ENCODE data around the gene GAN.

The GAN gene

GRCh38 chr16:81385031-81385756, 70.4 kb downstream of the GAN start:
- ATAC-seq (replicated peaks) (no peak), DNase-seq (no peak)
- Mint-ChIP-seq H3K27me3 (no peaks in the 10 kb centered on the region), H3K27ac (no peak overlapping the region), H3K4me3 (no peak overlapping the region), H3K4me1 (no peaks in the 10 kb centered on the region), H3K36me3 (peaks cover 6 to 24% of the 10 kb centered on the region in 2 donors), H3K9me3 (no peaks in the 10 kb centered on the region)

GRCh38 chr16:81388357-81388756, 73.6 kb downstream of the GAN start:
- DNase-seq (no peak), ATAC-seq (replicated peaks) (no peak)
- H3K9me3 Mint-ChIP-seq, result no peaks in the 10 kb centered on the region
- H3K4me1 Mint-ChIP-seq, result no peaks in the 10 kb centered on the region
- H3K4me3 Mint-ChIP-seq, result no peak overlapping the region
- H3K36me3 Mint-ChIP-seq, result peaks cover 10 to 37% of the 10 kb centered on the region in 2 donors
- H3K27me3 Mint-ChIP-seq, result no peaks in the 10 kb centered on the region
- no peak overlapping the region for H3K27ac Mint-ChIP-seq

- ATAC-seq (replicated peaks), result no peak
- DNase-seq, result no peak
- Mint-ChIP-seq H3K36me3 (peaks cover 13 to 42% of the 10 kb centered on the region in 2 donors), H3K27me3 (no peaks in the 10 kb centered on the region), H3K27ac (no peak overlapping the region), H3K9me3 (no peaks in the 10 kb centered on the region), H3K4me3 (no peak overlapping the region), H3K4me1 (no peaks in the 10 kb centered on the region)
Measured at GRCh38 chr16:81390840-81391239, 76.1 kb downstream of the GAN start.

- Mint-ChIP-seq H3K9me3 (no peaks in the 10 kb centered on the region), H3K36me3 (peaks cover 11 to 31% of the 10 kb centered on the region in 2 donors), H3K27ac (no peak overlapping the region), H3K27me3 (no peaks in the 10 kb centered on the region), H3K4me1 (no peaks in the 10 kb centered on the region), H3K4me3 (no peak overlapping the region)
- no peak for ATAC-seq (replicated peaks)
- DNase-seq, result no peak
Measured at GRCh38 chr16:81392011-81392410, 77.2 kb downstream of the GAN start.

GRCh38 chr16:81394416-81394815, 79.7 kb downstream of the GAN start:
- no peak for DNase-seq
- no peak overlapping the region for H3K27ac Mint-ChIP-seq

GRCh38 chr16:81394966-81395655, 80.3 kb downstream of the GAN start:
- Mint-ChIP-seq H3K27me3 (no peaks in the 10 kb centered on the region), H3K4me1 (peaks cover 0 to 6% of the 10 kb centered on the region in 2 donors), H3K4me3 (no peak overlapping the region), H3K9me3 (peaks cover 0 to 1% of the 10 kb centered on the region in 2 donors), H3K36me3 (peaks cover 10 to 23% of the 10 kb centered on the region in 2 donors), H3K27ac (peak overlapping the region; percentile 2)
- no peak for DNase-seq
- ATAC-seq (replicated peaks), result no peak

More at GRCh38 chr16:81394416-81394815, 79.7 kb downstream of the GAN start:
- no peaks in the 10 kb centered on the region for H3K9me3 Mint-ChIP-seq
- H3K36me3 Mint-ChIP-seq, result peaks cover 10 to 23% of the 10 kb centered on the region in 2 donors
- H3K27me3 Mint-ChIP-seq, result no peaks in the 10 kb centered on the region
- H3K4me1 Mint-ChIP-seq, result peaks cover 0 to 6% of the 10 kb centered on the region in 2 donors
- no peak for ATAC-seq (replicated peaks)
- H3K4me3 Mint-ChIP-seq, result no peak overlapping the region

GRCh38 chr16:81397058-81397878, 82.5 kb downstream of the GAN start:
- H3K27ac Mint-ChIP-seq, result no peak overlapping the region
- no peak for DNase-seq
- H3K9me3 Mint-ChIP-seq, result peaks cover 0 to 2% of the 10 kb centered on the region in 2 donors
- H3K4me1 Mint-ChIP-seq, result peaks cover 0 to 6% of the 10 kb centered on the region in 2 donors
- peaks cover 6 to 13% of the 10 kb centered on the region in 2 donors for H3K36me3 Mint-ChIP-seq
- H3K27me3 Mint-ChIP-seq, result no peaks in the 10 kb centered on the region
- H3K4me3 Mint-ChIP-seq, result no peak overlapping the region
- ATAC-seq (replicated peaks), result no peak

GRCh38 chr16:81397879-81398520, 83.2 kb downstream of the GAN start:
- Mint-ChIP-seq H3K9me3 (peaks cover 0 to 2% of the 10 kb centered on the region in 2 donors), H3K27me3 (no peaks in the 10 kb centered on the region), H3K36me3 (peaks cover 6 to 12% of the 10 kb centered on the region in 2 donors), H3K4me1 (peaks cover 0 to 6% of the 10 kb centered on the region in 2 donors), H3K27ac (no peak overlapping the region), H3K4me3 (no peak overlapping the region)
- ATAC-seq (replicated peaks), result peak; percentile 45 to 54
- no peak for DNase-seq

- Mint-ChIP-seq H3K9me3 (peaks cover 0 to 2% of the 10 kb centered on the region in 2 donors), H3K27me3 (no peaks in the 10 kb centered on the region), H3K36me3 (peaks cover 0 to 1% of the 10 kb centered on the region in 2 donors), H3K27ac (no peak overlapping the region), H3K4me3 (no peak overlapping the region), H3K4me1 (peaks cover 2 to 6% of the 10 kb centered on the region in 2 donors)
- ATAC-seq (replicated peaks) (no peak), DNase-seq (no peak)
Measured at GRCh38 chr16:81399909-81400308, 85.1 kb downstream of the GAN start.

GRCh38 chr16:81401035-81401950, 86.5 kb downstream of the GAN start:
- Mint-ChIP-seq H3K27me3 (no peaks in the 10 kb centered on the region), H3K4me3 (no peak overlapping the region), H3K9me3 (peaks cover 0 to 2% of the 10 kb centered on the region in 2 donors), H3K4me1 (peaks cover 2 to 6% of the 10 kb centered on the region in 2 donors), H3K36me3 (no peaks in the 10 kb centered on the region), H3K27ac (no peak overlapping the region)
- no peak for DNase-seq
- ATAC-seq (replicated peaks), result no peak

- ATAC-seq (replicated peaks), result peak in 1 of 2 donors; percentile 8
- Mint-ChIP-seq H3K27me3 (peaks cover 0 to under 1% of the 10 kb centered on the region in 2 donors), H3K4me3 (peak overlapping the region; percentile 71 to 74), H3K36me3 (no peaks in the 10 kb centered on the region), H3K9me3 (peaks cover 0 to 2% of the 10 kb centered on the region in 2 donors), H3K4me1 (peaks cover 2 to 3% of the 10 kb centered on the region in 2 donors), H3K27ac (peak overlapping the region; percentile 25)
- no peak for DNase-seq
Measured at GRCh38 chr16:81403208-81403600, 88.4 kb downstream of the GAN start.

- DNase-seq (peak; percentile 73), ATAC-seq (replicated peaks) (peak; percentile 95 to 97)
- Mint-ChIP-seq H3K4me3 (peak overlapping the region; percentile 71 to 74), H3K27ac (no peak overlapping the region), H3K36me3 (no peaks in the 10 kb centered on the region), H3K27me3 (peaks cover 2 to 5% of the 10 kb centered on the region in 2 donors), H3K4me1 (peaks cover 0 to 2% of the 10 kb centered on the region in 2 donors), H3K9me3 (peaks cover 0 to 2% of the 10 kb centered on the region in 2 donors)
Measured at GRCh38 chr16:81403601-81404391, 89.0 kb downstream of the GAN start.
